GM12875 (cell line): Measurements from ENCODE around the gene SMIM21.

ENCODE experiments used
- H3K4me3 ChIP-seq: one replicate; pipeline ENCODE4 v1.5.1; 2011; ENCODE audit warnings: low read depth, low read length, control low read depth
- CTCF ChIP-seq: IDR thresholded peaks from 2 replicates; pipeline ENCODE4 v1.5.1; 2011; ENCODE audit warnings: low read depth, mild to moderate bottlenecking, control low read depth, inconsistent platforms, low read length, moderate library complexity, borderline replicate concordance; ENCODE audit not compliant: insufficient read depth

The SMIM21 gene

GRCh38 chr18:75408554-75409506 lies 18.7 kb downstream of the SMIM21 start:
- no peak for TF ChIP-seq CTCF
- H3K4me3 ChIP-seq, result no peak overlapping the region

GRCh38 chr18:75407468-75408437 lies 19.8 kb downstream of the SMIM21 start:
- TF ChIP-seq CTCF, result no peak
- H3K4me3 ChIP-seq, result no peak overlapping the region

- H3K4me3 ChIP-seq, result no peak overlapping the region
- no peak for TF ChIP-seq CTCF
Measured at GRCh38 chr18:75406491-75407445, 20.7 kb downstream of the SMIM21 start.

- no peak overlapping the region for H3K4me3 ChIP-seq
- no peak for TF ChIP-seq CTCF
Measured at GRCh38 chr18:75405351-75405750, 22.2 kb downstream of the SMIM21 start.

GRCh38 chr18:75400366-75400765 lies 27.1 kb downstream of the SMIM21 start:
- TF ChIP-seq CTCF, result no peak
- H3K4me3 ChIP-seq, result no peak overlapping the region

- no peak for TF ChIP-seq CTCF
- H3K4me3 ChIP-seq, result no peak overlapping the region
Measured at GRCh38 chr18:75395137-75395536, 32.4 kb downstream of the SMIM21 start.
